Heart left ventricle (tissue), 13 donors: ENCODE measurements around the gene IPO9.

ENCODE experiments used
- POLR2A ChIP-seq, 2 donors: fragments of 450-650 bp; IDR thresholded peaks; one replicate each; pipeline ENCODE4 v1.6.1; 2017; ENCODE audit warnings: antibody characterized with exemption in 2 of 2, mild to moderate bottlenecking in 2 of 2, moderate library complexity in 2 of 2
- TF ChIP-seq, protein P1 (sequence below), 12 donors: fragments of 200-600 bp; sonication (generic) in 4 of 12; IDR thresholded peaks; one replicate each; pipeline versions ENCODE4 v1.5.0 to v1.8.0; 2018 to 2022; ENCODE audit warnings: antibody characterized with exemption in 12 of 12, mild to moderate bottlenecking in 5 of 12
- donor health status: ischemic (EF 13 %, LVEDD 7.1; RV severe dilation, severe dysfunction).
- donor health status: DM: no; HTN: yes; CAD: no.
- donor health status: DM: no; HTN: no; CAD: no.
- donor health status: ischemic (EF 25% LVEDD 6.9; RV normal size, moderate dysfunction).
- donor health status: ischemic (EF 25% LVEDD 5.7; RV mildly dilated, moderate dysfunction).
- donor health status: ischemic (EF 35%, LVEDD 5.7; RV mildly dilated, moderate dysfunction).
- donor health status: nonischemic (EF 11% LVEDD 7.7; RV severe dilation, severe dysfunction).
- donor health status: DM: yes; HTN: yes; CAD: no.
- donor health status: PGD.
- donor health status: ischemic (EF 29% LVEDD 5.4; RV normal size, mild dysfunction).
- donor health status: nonischemic (EF 23%, LVEDD 6.1; RV moderate dilation, normal function).

DNA sequence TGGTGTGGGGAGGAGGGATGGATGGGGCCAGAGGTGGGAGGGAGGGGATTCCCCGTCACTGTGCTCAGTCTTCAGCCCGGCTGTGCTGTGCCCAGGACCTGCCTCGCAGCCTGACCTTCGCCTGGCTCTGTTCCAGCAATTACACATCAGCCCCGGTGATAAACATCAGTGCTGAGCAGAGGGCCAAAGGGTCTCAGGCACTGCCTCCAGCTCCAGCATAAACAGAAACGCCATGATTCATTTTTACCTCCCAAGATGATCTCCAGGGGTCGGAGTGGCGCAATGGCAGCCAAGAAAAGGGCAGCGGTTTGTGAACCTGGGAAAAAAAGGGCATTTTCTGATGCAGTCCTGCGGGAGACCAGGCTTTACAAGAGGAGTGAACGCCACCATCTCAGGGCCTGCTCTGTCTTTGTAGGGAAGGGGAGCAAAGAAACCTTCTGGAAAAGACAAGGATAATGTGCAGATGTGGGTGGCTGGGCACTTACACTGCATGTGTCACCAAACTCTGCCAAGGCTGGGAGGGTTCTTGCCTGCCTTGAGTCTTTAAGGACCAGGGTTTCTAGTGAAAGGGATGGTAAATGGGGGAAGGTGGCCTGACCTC lies 87.8 kb downstream of the IPO9 start:
- TF ChIP-seq, protein P1, sequence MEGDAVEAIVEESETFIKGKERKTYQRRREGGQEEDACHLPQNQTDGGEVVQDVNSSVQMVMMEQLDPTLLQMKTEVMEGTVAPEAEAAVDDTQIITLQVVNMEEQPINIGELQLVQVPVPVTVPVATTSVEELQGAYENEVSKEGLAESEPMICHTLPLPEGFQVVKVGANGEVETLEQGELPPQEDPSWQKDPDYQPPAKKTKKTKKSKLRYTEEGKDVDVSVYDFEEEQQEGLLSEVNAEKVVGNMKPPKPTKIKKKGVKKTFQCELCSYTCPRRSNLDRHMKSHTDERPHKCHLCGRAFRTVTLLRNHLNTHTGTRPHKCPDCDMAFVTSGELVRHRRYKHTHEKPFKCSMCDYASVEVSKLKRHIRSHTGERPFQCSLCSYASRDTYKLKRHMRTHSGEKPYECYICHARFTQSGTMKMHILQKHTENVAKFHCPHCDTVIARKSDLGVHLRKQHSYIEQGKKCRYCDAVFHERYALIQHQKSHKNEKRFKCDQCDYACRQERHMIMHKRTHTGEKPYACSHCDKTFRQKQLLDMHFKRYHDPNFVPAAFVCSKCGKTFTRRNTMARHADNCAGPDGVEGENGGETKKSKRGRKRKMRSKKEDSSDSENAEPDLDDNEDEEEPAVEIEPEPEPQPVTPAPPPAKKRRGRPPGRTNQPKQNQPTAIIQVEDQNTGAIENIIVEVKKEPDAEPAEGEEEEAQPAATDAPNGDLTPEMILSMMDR (IDR thresholded peaks at IDR 0.05) = no peak
- no peak for TF ChIP-seq POLR2A (IDR thresholded peaks at IDR 0.05)
